ACC112 (cell line): ENCODE results near the gene TMEM127.

Experiments
- H2AFZ ChIP-seq: fragments of 200-600 bp; sonication (generic); one replicate; pipeline ENCODE4 v1.6.0; 2017; ENCODE audit warnings: antibody characterized with exemption, low read length; ENCODE audit not compliant: unreplicated experiment
- H3K27ac ChIP-seq: fragments of 200-600 bp; sonication (generic); 2 replicates; pipeline ENCODE4 v1.5.1; 2014; ENCODE audit warnings: low read depth, mild to moderate bottlenecking, antibody characterized with exemption, low read length, moderate library complexity
- H3K27me3 ChIP-seq: fragments of 200-600 bp; sonication (generic); 2 replicates; pipeline ENCODE4 v1.6.1; 2014; ENCODE audit warnings: mild to moderate bottlenecking, antibody characterized with exemption, low read length, moderate library complexity, mixed read lengths; ENCODE audit not compliant: insufficient read depth
- H3K36me3 ChIP-seq: fragments of 200-600 bp; sonication (generic); 2 replicates; pipeline ENCODE4 v1.6.1; 2016; ENCODE audit warnings: mild to moderate bottlenecking, antibody characterized with exemption, low read length, moderate library complexity, mixed read lengths; ENCODE audit not compliant: insufficient read depth
- H3K4me1 ChIP-seq: fragments of 200-600 bp; sonication (generic); one replicate; pipeline ENCODE4 v1.6.1; 2016; ENCODE audit warnings: low read length, mixed read lengths; ENCODE audit not compliant: insufficient read depth, unreplicated experiment, control insufficient read depth
- H3K4me3 ChIP-seq: fragments of 200-600 bp; sonication (generic); 2 replicates; pipeline ENCODE4 v1.5.1; 2014; ENCODE audit warnings: mild to moderate bottlenecking, low read depth, low read length
- H3K79me2 ChIP-seq: fragments of 200-600 bp; sonication (generic); one replicate; pipeline ENCODE4 v1.6.0; 2016; ENCODE audit warnings: low read length; ENCODE audit not compliant: control insufficient read depth, unreplicated experiment, insufficient read depth

TMEM127 gene

GRCh38 chr2:96252526-96252925 is 13.3 kb downstream of the TMEM127 start:
- H2AFZ ChIP-seq, result no peak overlapping the region
- H3K27ac ChIP-seq, result peak overlapping the region; percentile 10; the same call in 1 of the 2 replicates
- H3K27me3 ChIP-seq, result no peaks in the 10 kb centered on the region
- peaks cover 6% of the 10 kb centered on the region for H3K79me2 ChIP-seq
- 0 out of 2 replicates have a peak, but pooled peaks cover 6% of the 10 kb centered on the region for H3K36me3 ChIP-seq
- no peak overlapping the region for H3K4me3 ChIP-seq
- peaks cover 16% of the 10 kb centered on the region for H3K4me1 ChIP-seq

GRCh38 chr2:96251721-96252292 is 14.0 kb downstream of the TMEM127 start:
- Histone ChIP-seq H2AFZ (no peak overlapping the region), H3K27ac (peak overlapping the region; percentile 58), H3K79me2 (peaks cover 3% of the 10 kb centered on the region), H3K4me3 (no peak overlapping the region), H3K36me3 (0 out of 2 replicates have a peak, but pooled peaks cover 6% of the 10 kb centered on the region), H3K4me1 (peaks cover 16% of the 10 kb centered on the region), H3K27me3 (no peaks in the 10 kb centered on the region)

GRCh38 chr2:96250188-96250587 is 15.6 kb downstream of the TMEM127 start:
- Histone ChIP-seq H3K36me3 (0 out of 2 replicates have a peak, but pooled peaks cover 1% of the 10 kb centered on the region), H2AFZ (no peak overlapping the region), H3K79me2 (no peaks in the 10 kb centered on the region), H3K4me1 (peaks cover 25% of the 10 kb centered on the region), H3K4me3 (no peak overlapping the region), H3K27me3 (no peaks in the 10 kb centered on the region), H3K27ac (no peak overlapping the region)

- Histone ChIP-seq H3K4me1 (peaks cover 25% of the 10 kb centered on the region), H3K27ac (no peak overlapping the region), H2AFZ (no peak overlapping the region), H3K4me3 (no peak overlapping the region), H3K36me3 (no peaks in the 10 kb centered on the region), H3K27me3 (no peaks in the 10 kb centered on the region), H3K79me2 (no peaks in the 10 kb centered on the region)
These were observed 16.1 kb downstream of the TMEM127 start for GRCh38 chr2:96249654-96250053.

- H3K4me3 ChIP-seq, result no peak overlapping the region
- H3K27ac ChIP-seq, result no peak overlapping the region
- H3K27me3 ChIP-seq, result no peaks in the 10 kb centered on the region
- no peaks in the 10 kb centered on the region for H3K79me2 ChIP-seq
- no peaks in the 10 kb centered on the region for H3K36me3 ChIP-seq
- H2AFZ ChIP-seq, result no peak overlapping the region
- H3K4me1 ChIP-seq, result peaks cover 25% of the 10 kb centered on the region
These were observed 17.2 kb downstream of the TMEM127 start for GRCh38 chr2:96248624-96249023.

- no peaks in the 10 kb centered on the region for H3K79me2 ChIP-seq
- no peaks in the 10 kb centered on the region for H3K36me3 ChIP-seq
- H3K27me3 ChIP-seq, result no peaks in the 10 kb centered on the region
- no peak overlapping the region for H3K4me3 ChIP-seq
- H3K27ac ChIP-seq, result no peak overlapping the region
- no peak overlapping the region for H2AFZ ChIP-seq
- H3K4me1 ChIP-seq, result peaks cover 25% of the 10 kb centered on the region
These were observed 17.9 kb downstream of the TMEM127 start for GRCh38 chr2:96247896-96248295.

GRCh38 chr2:96247009-96247408 is 18.8 kb downstream of the TMEM127 start:
- H3K36me3 ChIP-seq, result no peaks in the 10 kb centered on the region
- no peak overlapping the region for H2AFZ ChIP-seq
- H3K27ac ChIP-seq, result no peak overlapping the region
- peaks cover 24% of the 10 kb centered on the region for H3K4me1 ChIP-seq
- H3K4me3 ChIP-seq, result no peak overlapping the region
- no peaks in the 10 kb centered on the region for H3K79me2 ChIP-seq
- no peaks in the 10 kb centered on the region for H3K27me3 ChIP-seq

GRCh38 chr2:96245609-96246390 is 20.0 kb downstream of the TMEM127 start:
- H3K79me2 ChIP-seq, result no peaks in the 10 kb centered on the region
- H2AFZ ChIP-seq, result no peak overlapping the region
- no peaks in the 10 kb centered on the region for H3K36me3 ChIP-seq
- peaks cover 20% of the 10 kb centered on the region for H3K4me1 ChIP-seq
- peak overlapping the region; percentile 31; the same call in 1 of the 2 replicates for H3K27ac ChIP-seq
- no peak overlapping the region for H3K4me3 ChIP-seq
- no peaks in the 10 kb centered on the region for H3K27me3 ChIP-seq

GRCh38 chr2:96243843-96244242 is 22.0 kb downstream of the TMEM127 start:
- Histone ChIP-seq H3K36me3 (no peaks in the 10 kb centered on the region), H3K4me1 (peaks cover 20% of the 10 kb centered on the region), H3K4me3 (no peak overlapping the region), H3K79me2 (no peaks in the 10 kb centered on the region), H3K27me3 (no peaks in the 10 kb centered on the region), H2AFZ (no peak overlapping the region), H3K27ac (no peak overlapping the region)

- H3K27me3 ChIP-seq, result no peaks in the 10 kb centered on the region
- no peaks in the 10 kb centered on the region for H3K79me2 ChIP-seq
- H3K27ac ChIP-seq, result peak overlapping the region; percentile 57
- H3K4me1 ChIP-seq, result peaks cover 20% of the 10 kb centered on the region
- no peaks in the 10 kb centered on the region for H3K36me3 ChIP-seq
- no peak overlapping the region for H3K4me3 ChIP-seq
- no peak overlapping the region for H2AFZ ChIP-seq
These were observed 23.7 kb downstream of the TMEM127 start for GRCh38 chr2:96241900-96242611.
